HUES64 (cell line): Measurements from ENCODE around the gene INAVA.

Experiments
- H3K27ac ChIP-seq: 2 replicates; pipeline ENCODE4 v1.7.0; 2013; ENCODE audit warnings: low read depth, low read length, inconsistent platforms
- H3K27me3 ChIP-seq: 2 replicates; pipeline ENCODE4 v1.6.1; 2013; ENCODE audit warnings: mild to moderate bottlenecking, low read length; ENCODE audit not compliant: insufficient read depth
- H3K36me3 ChIP-seq: 2 replicates; pipeline ENCODE4 v1.6.1; 2013; ENCODE audit warnings: mild to moderate bottlenecking, low read length; ENCODE audit not compliant: insufficient read depth
- H3K4me1 ChIP-seq: 2 replicates; pipeline ENCODE4 v1.6.1; 2013; ENCODE audit warnings: mild to moderate bottlenecking, low read length, moderate library complexity; ENCODE audit not compliant: insufficient read depth
- H3K4me3 ChIP-seq: 2 replicates; pipeline ENCODE4 v1.5.1; 2013; ENCODE audit warnings: mild to moderate bottlenecking, low read length, moderate library complexity
- H3K9ac ChIP-seq: 2 replicates; pipeline ENCODE4 v1.6.1; 2013; ENCODE audit warnings: mild to moderate bottlenecking, low read depth, low read length
- H3K9me3 ChIP-seq: 2 replicates; pipeline ENCODE4 v1.6.1; 2013; ENCODE audit warnings: low read depth, low read length; ENCODE audit not compliant: insufficient read depth
- WGBS: fragments of 150-250, 120-280 bp; methylation state at CpG from one replicate; pipeline ENCODE4 v1.1.7; 2013; ENCODE audit warnings: missing lambda C conversion rate; 5-methylcytosine and 5-hydroxymethylcytosine counted together

INAVA gene

DNA sequence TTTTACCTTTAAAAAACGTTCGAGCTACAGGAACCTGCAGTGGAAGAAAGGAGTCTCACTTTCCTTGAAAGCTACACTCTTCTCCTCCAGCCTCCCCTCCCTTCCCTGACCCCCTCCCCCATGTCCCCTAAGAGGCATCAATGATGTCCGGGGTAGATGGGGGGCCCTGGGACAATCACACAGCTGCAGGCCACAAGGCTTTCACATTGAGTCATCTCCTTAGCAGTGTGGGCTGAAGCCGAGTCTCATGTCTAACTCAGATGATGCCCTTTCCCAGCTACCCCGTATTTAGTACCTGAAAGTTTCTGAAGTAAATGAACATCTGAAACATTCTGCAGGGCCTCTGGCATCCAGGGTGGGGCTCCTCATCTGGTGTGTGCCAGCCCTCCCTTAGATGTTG, 28.2 kb upstream of the INAVA start:
- 59% methylated on average over 5 of the region's 5 CpGs for whole genome bisulfite sequencing
- H3K4me1 ChIP-seq = no peaks in the 10 kb centered on the region
- peaks cover 3% of the 10 kb centered on the region; the same call in 1 of the 2 replicates for H3K27me3 ChIP-seq
- H3K9ac ChIP-seq = no peak overlapping the region
- peaks cover 6% of the 10 kb centered on the region for H3K36me3 ChIP-seq
- H3K4me3 ChIP-seq = no peak overlapping the region
- no peaks in the 10 kb centered on the region for H3K9me3 ChIP-seq
- no peak overlapping the region for H3K27ac ChIP-seq

DNA sequence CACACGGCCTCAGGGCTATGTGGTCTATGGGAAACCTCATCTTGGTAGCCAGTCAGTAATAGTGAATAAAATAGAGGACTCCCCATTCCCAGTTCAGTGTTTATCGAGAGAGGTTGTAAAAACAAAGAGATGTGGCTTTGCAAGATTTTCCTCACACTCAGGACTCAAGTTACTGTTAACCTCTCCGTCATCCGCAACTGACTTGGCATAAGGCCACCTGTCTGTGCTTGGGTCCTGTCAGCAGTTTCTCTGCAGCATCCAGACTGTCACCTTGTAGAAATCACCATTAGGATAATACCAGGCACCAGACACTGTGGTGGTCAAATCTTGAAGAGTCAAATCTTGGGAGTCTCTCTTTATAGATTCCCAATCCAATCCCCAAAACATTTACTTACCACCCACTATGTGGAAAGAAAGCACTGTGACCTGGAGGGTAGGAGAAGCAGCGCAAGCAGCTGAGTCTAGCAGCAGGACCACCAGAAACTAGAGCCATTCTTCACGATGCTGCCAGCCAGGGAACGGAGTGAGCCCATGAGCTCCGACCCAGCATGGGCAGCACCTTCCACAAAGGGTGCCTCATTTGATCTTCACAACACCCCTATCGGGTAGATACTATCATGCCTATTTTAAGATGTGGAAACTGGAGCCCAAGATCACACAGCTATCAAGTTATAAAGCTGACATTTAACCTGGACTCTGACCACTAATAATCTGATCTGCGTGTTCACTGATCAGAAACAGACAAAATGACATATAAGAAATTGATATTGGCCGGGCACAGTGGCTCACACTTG, 27.5 kb upstream of the INAVA start:
- Histone ChIP-seq H3K27ac (no peak overlapping the region), H3K4me3 (no peak overlapping the region), H3K27me3 (peaks cover 10% of the 10 kb centered on the region), H3K36me3 (peaks cover 6% of the 10 kb centered on the region), H3K4me1 (no peaks in the 10 kb centered on the region), H3K9me3 (no peaks in the 10 kb centered on the region), H3K9ac (no peak overlapping the region)
- WGBS = 87% methylated on average over 10 of the region's 11 CpGs

DNA sequence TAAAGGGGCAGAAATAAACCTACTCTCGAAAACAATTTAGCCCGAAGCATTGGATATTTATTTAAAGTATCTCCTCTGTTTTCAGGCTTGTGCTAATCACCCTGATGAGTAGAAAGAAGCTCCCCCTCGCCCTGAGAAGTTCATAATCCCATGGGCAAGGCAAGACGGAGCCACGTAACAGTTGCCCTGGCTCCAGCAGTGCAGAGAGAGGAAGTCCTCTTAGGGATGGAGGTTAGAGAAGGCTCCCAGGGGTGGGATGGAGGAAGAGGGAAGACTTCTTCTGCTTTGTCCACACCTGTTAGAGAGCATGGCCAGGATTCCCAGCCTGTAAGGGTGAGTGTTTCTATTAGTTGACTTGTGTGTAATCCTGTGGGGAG, 25.3 kb upstream of the INAVA start:
- no peaks in the 10 kb centered on the region; the same call in 1 of the 2 replicates for H3K36me3 ChIP-seq
- no peak overlapping the region for H3K4me3 ChIP-seq
- peaks cover 30% of the 10 kb centered on the region for H3K27me3 ChIP-seq
- H3K9ac ChIP-seq = no peak overlapping the region
- 92% methylated on average over 5 of the region's 5 CpGs for WGBS
- H3K27ac ChIP-seq = no peak overlapping the region
- no peaks in the 10 kb centered on the region for H3K9me3 ChIP-seq
- H3K4me1 ChIP-seq = no peaks in the 10 kb centered on the region

DNA sequence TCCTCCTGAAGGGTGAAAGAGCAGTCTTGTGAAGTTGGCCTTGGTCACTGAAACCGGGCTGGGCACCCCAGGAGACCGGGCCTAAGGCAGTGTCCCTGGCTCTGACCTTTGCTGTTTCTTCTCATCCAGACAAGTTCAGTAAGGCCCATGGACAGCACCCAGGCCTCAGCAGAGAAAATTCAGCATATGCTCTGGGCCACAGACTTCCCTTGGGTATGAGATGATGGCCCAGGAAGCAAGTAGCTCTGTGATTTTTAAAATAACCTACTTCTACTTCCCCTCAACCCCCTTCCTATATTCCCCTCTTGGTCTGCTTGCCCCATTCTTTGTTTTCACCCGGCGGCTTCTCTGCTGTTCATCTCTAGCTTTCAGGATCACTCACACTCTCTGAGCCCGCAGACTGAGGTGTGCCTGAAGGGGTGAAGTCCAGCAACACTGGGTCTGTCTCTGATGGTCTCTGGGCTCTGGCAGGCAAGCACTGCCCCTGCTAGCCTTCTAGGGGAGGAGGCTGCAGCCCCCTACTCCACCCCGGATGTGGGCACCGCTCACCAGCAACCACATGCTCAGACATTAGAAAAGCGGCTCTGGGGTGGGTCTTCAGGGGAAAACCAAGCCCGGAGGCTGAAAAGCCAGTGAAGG, 24.8 kb upstream of the INAVA start:
- Histone ChIP-seq H3K27ac (no peak overlapping the region), H3K4me3 (no peak overlapping the region), H3K4me1 (no peaks in the 10 kb centered on the region), H3K27me3 (peaks cover 35% of the 10 kb centered on the region), H3K9me3 (no peaks in the 10 kb centered on the region), H3K9ac (no peak overlapping the region), H3K36me3 (no peaks in the 10 kb centered on the region)
- WGBS = 92% methylated on average over 9 of the region's 9 CpGs

DNA sequence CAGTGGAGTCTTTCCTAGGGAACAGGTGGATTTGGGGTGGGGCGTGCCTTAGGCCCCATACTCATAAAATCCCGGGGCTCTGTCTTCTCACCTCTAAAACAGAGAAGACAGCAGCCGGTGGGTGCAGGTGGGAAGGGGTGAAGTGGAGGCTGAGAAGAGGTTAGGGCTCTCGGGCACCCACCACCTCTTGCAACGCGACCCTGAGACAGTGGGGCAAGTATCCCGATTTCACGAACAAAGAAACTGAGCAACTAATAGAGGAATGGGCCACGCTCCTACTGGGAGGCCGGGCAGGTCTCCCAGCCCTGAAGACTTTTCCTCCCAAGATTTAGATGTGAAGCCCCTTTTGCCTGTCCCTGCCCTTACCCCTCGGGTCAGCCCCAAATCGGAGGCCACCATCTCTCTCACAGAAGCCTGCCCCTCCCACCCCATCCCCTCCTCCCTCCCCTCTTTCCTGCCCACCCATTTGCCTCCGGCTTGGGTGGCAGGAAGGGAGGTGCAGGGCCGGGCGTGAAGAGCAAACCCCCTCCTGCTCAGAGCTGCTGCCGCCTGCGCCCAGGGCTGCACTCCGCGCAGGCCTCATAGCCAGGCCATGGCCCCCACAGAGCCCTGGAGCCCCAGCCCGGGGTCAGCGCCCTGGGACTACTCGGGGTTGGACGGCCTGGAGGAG, 22.1 kb upstream of the INAVA start, which contains the start of gene GPR25:
Gene GPR25, plus strand, starts transcription at position 536 of the 670 bp plus-strand sequence. Its CDS starts 57 bp downstream, at position 593.
- 94% methylated on average over 21 of the region's 23 CpGs for WGBS
- no peak within 1 kb of the TSS for H3K9ac ChIP-seq
- peaks cover 7% of the 10 kb centered on the region; the same call in 1 of the 2 replicates for H3K4me1 ChIP-seq
- H3K4me3 ChIP-seq = peak within 1 kb of the TSS; percentile 25
- H3K9me3 ChIP-seq = no peaks in the 10 kb centered on the region
- H3K36me3 ChIP-seq = no peaks in the 10 kb centered on the region
- H3K27ac ChIP-seq = no peak within 1 kb of the TSS
- peaks cover 40% of the 10 kb centered on the region for H3K27me3 ChIP-seq

DNA sequence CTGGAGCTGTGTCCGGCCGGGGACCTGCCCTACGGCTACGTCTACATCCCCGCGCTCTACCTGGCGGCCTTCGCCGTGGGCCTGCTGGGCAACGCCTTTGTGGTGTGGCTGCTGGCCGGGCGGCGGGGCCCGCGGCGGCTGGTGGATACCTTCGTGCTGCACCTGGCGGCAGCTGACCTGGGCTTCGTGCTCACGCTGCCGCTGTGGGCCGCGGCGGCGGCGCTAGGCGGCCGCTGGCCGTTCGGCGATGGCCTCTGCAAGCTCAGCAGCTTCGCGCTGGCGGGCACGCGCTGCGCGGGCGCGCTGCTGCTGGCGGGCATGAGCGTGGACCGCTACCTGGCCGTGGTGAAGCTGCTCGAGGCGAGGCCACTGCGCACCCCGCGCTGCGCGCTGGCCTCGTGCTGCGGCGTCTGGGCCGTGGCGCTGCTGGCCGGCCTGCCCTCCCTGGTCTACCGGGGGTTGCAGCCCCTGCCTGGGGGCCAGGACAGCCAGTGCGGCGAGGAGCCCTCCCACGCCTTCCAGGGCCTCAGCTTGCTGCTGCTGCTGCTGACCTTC, 21.5 kb upstream of the INAVA start:
- H3K9me3 ChIP-seq = no peaks in the 10 kb centered on the region
- WGBS = 97% methylated on average over 61 of the region's 61 CpGs
- H3K4me3 ChIP-seq = peak overlapping the region; percentile 25
- H3K36me3 ChIP-seq = no peaks in the 10 kb centered on the region
- peaks cover 40% of the 10 kb centered on the region for H3K27me3 ChIP-seq
- H3K9ac ChIP-seq = no peak overlapping the region
- H3K4me1 ChIP-seq = peaks cover 7% of the 10 kb centered on the region; the same call in 1 of the 2 replicates
- H3K27ac ChIP-seq = no peak overlapping the region

- 95% methylated on average over 66 of the region's 66 CpGs for WGBS
Measured at GRCh38 chr1:200873671-200874397, 20.9 kb upstream of the INAVA start.

GRCh38 chr1:200874694-200875093, 20.0 kb upstream of the INAVA start:
- Histone ChIP-seq H3K9ac (no peak overlapping the region), H3K27ac (no peak overlapping the region), H3K27me3 (peaks cover 40% of the 10 kb centered on the region), H3K4me3 (no peak overlapping the region), H3K4me1 (peaks cover 7% of the 10 kb centered on the region; the same call in 1 of the 2 replicates), H3K9me3 (no peaks in the 10 kb centered on the region), H3K36me3 (no peaks in the 10 kb centered on the region)
- 85% methylated on average over 5 of the region's 6 CpGs for WGBS

More at GRCh38 chr1:200873671-200874397, 20.9 kb upstream of the INAVA start:
- H3K4me3 ChIP-seq = peak overlapping the region; percentile 25
- no peaks in the 10 kb centered on the region for H3K36me3 ChIP-seq
- H3K9me3 ChIP-seq = no peaks in the 10 kb centered on the region
- no peak overlapping the region for H3K27ac ChIP-seq
- H3K27me3 ChIP-seq = peaks cover 40% of the 10 kb centered on the region
- H3K9ac ChIP-seq = no peak overlapping the region; the same call in 1 of the 2 replicates
- H3K4me1 ChIP-seq = peaks cover 7% of the 10 kb centered on the region; the same call in 1 of the 2 replicates

DNA sequence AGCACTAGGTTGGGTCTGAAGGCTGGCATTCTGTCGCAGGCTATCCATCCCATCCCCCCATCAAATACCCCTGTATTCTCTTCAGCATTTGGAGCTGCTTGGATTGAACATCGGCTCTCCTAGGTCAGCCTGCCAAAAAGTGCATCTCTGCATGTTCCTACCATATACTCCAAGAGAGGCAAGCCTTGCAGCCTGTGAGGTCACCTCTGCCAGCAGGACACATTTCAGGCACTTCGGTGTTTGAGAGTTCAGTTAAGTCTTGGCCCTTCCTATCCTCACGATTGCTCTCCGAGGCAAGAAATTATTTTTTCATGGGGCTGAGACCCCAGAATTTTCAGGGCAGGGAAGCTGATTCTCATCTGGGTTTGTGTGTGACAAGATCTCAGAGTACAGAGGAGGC, 19.3 kb upstream of the INAVA start:
- H3K9me3 ChIP-seq = no peaks in the 10 kb centered on the region
- H3K9ac ChIP-seq = no peak overlapping the region
- no peaks in the 10 kb centered on the region for H3K36me3 ChIP-seq
- peaks cover 7% of the 10 kb centered on the region; the same call in 1 of the 2 replicates for H3K4me1 ChIP-seq
- 88% methylated on average over 5 of the region's 5 CpGs for whole genome bisulfite sequencing
- H3K27ac ChIP-seq = no peak overlapping the region
- H3K4me3 ChIP-seq = no peak overlapping the region
- H3K27me3 ChIP-seq = peaks cover 40% of the 10 kb centered on the region

- peaks cover 32% of the 10 kb centered on the region for H3K27me3 ChIP-seq
- WGBS = 92% methylated on average over 3 of the region's 3 CpGs
Measured at GRCh38 chr1:200877010-200877409, 17.7 kb upstream of the INAVA start.

More at GRCh38 chr1:200877010-200877409, 17.7 kb upstream of the INAVA start:
- no peaks in the 10 kb centered on the region for H3K9me3 ChIP-seq
- H3K27ac ChIP-seq = no peak overlapping the region
- no peaks in the 10 kb centered on the region for H3K36me3 ChIP-seq
- no peak overlapping the region for H3K9ac ChIP-seq
- H3K4me3 ChIP-seq = no peak overlapping the region
- peaks cover 7% of the 10 kb centered on the region; the same call in 1 of the 2 replicates for H3K4me1 ChIP-seq
